HG03520 (cell line): ENCODE measurements around the gene RAMACL.

Source experiments
- ATAC-seq: cut with Tn5 transposase; IDR thresholded peaks from one replicate; pipeline ENCODE4 v1.9.1; 2021; ENCODE audit warnings: mild to moderate bottlenecking, moderate library complexity; ENCODE audit not compliant: unreplicated experiment

Gene RAMACL

GRCh38 chr6:166580076-166581050 lies 6.1 kb downstream of the RAMACL start:
- ATAC-seq = no peak

- ATAC-seq = no peak
Measured at GRCh38 chr6:166579237-166579850, 7.1 kb downstream of the RAMACL start.

- ATAC-seq = no peak
Measured at GRCh38 chr6:166578536-166579236, 7.8 kb downstream of the RAMACL start.

- ATAC-seq = no peak
Measured at GRCh38 chr6:166575205-166575604, 11.3 kb downstream of the RAMACL start.

- no peak for ATAC-seq
Measured at GRCh38 chr6:166573511-166574216, 12.8 kb downstream of the RAMACL start.

GRCh38 chr6:166572370-166573261 lies 13.9 kb downstream of the RAMACL start:
- ATAC-seq = no peak

GRCh38 chr6:166570929-166571713 lies 15.4 kb downstream of the RAMACL start:
- ATAC-seq = no peak

- ATAC-seq = no peak
Measured at GRCh38 chr6:166569206-166569605, 17.3 kb downstream of the RAMACL start.

GRCh38 chr6:166567813-166568212 lies 18.7 kb downstream of the RAMACL start:
- ATAC-seq = no peak

- ATAC-seq = no peak
Measured at GRCh38 chr6:166567107-166567506, 19.4 kb downstream of the RAMACL start.

GRCh38 chr6:166566026-166567011 lies 20.2 kb downstream of the RAMACL start:
- no peak for ATAC-seq

GRCh38 chr6:166565084-166565967 lies 21.2 kb downstream of the RAMACL start:
- no peak for ATAC-seq

- no peak for ATAC-seq
Measured at GRCh38 chr6:166563805-166564204, 22.7 kb downstream of the RAMACL start.

- ATAC-seq = no peak
Measured at GRCh38 chr6:166563200-166563599, 23.3 kb downstream of the RAMACL start.

GRCh38 chr6:166562726-166563125 lies 23.8 kb downstream of the RAMACL start:
- ATAC-seq = no peak

GRCh38 chr6:166561771-166562359 lies 24.6 kb downstream of the RAMACL start:
- ATAC-seq = no peak

- ATAC-seq = no peak
Measured at GRCh38 chr6:166560222-166560621, 26.3 kb downstream of the RAMACL start.
